ENCODE measurements around the gene PTRH1. TPM values are rescaled to one million over a fixed set of nuclear protein-coding genes. Genes with fewer than 3 reads are reported as not detected.

Gene PTRH1
- total and polyA plus RNA-seq, 2 of the 13 experiments (the other 11 are each of a cell fraction or from before 2014, with no cell fraction given) = 4.0 to 10.4 TPM

GRCh38 chr9:127716412-127716811, 949 bp upstream of the PTRH1 start (continued):
- TF ChIP-seq ZNF362 (CRISPR knock-in tag; IDR thresholded peaks at IDR 0.05; ENCODE audit: borderline replicate concordance) = no peak
- no peak for TF ChIP-seq ZNF781 (CRISPR knock-in tag; IDR thresholded peaks at IDR 0.05; ENCODE audit: borderline replicate concordance, not compliant biosample characterization)
- no peak for TF ChIP-seq ATF5 (CRISPR knock-in tag; IDR thresholded peaks at IDR 0.05; ENCODE audit: low read depth)
- TF ChIP-seq ZHX2 (IDR thresholded peaks at IDR 0.05; ENCODE audit: low read depth) = no peak
- TF ChIP-seq ZHX2 (CRISPR knock-in tag; IDR thresholded peaks at IDR 0.05; ENCODE audit: borderline replicate concordance) = no peak
- no peak for TF ChIP-seq ZNF556 (CRISPR knock-in tag; IDR thresholded peaks at IDR 0.05; ENCODE audit: borderline replicate concordance)
- TF ChIP-seq FOXK2 (IDR thresholded peaks at IDR 0.05) = no peak
- TF ChIP-seq RELA (CRISPR knock-in tag; IDR thresholded peaks at IDR 0.05) = no peak
- TF ChIP-seq RNF219 (CRISPR knock-in tag; IDR thresholded peaks at IDR 0.05) = no peak
- TF ChIP-seq PITX1 (CRISPR knock-in tag; IDR thresholded peaks at IDR 0.05) = no peak
- no peak for TF ChIP-seq ZBTB21 (CRISPR knock-in tag; IDR thresholded peaks at IDR 0.05)
- no peak for TF ChIP-seq TCF7L2 (IDR thresholded peaks at IDR 0.05; ENCODE audit: low read depth, low read length)
- TF ChIP-seq HNF1B (CRISPR knock-in tag; IDR thresholded peaks at IDR 0.05) = 0 out of 2 replicates have a peak, but pooled peaks have one; percentile 9
- TF ChIP-seq GLI4 (CRISPR knock-in tag; IDR thresholded peaks at IDR 0.05; ENCODE audit: borderline replicate concordance) = no peak
- TF ChIP-seq NFYB (CRISPR knock-in tag; IDR thresholded peaks at IDR 0.05) = no peak
